Eye (tissue), 1 donor: ENCODE measurements around the gene MED22.
"Not testable (repeated sequence)": the region's sequence is repeated elsewhere in the genome, so short reads cannot be mapped to it uniquely, and the experiment has no call there.

ENCODE experiments used
- DNase-seq: peaks from one replicate; pipeline ENCODE4 v3.0.0-alpha.2; 2015

Gene MED22

GRCh38 chr9:133304158-133304470 is 43.8 kb downstream of the MED22 start:
- DNase-seq, result peak; percentile 20

- no peak for DNase-seq
Measured at GRCh38 chr9:133303266-133304157, 44.4 kb downstream of the MED22 start.

- no peak for DNase-seq
Measured at GRCh38 chr9:133301253-133302230, 46.4 kb downstream of the MED22 start.

GRCh38 chr9:133299996-133300395 is 47.9 kb downstream of the MED22 start:
- not testable (repeated sequence) for DNase-seq

- DNase-seq, result no peak
Measured at GRCh38 chr9:133294257-133294656, 53.7 kb downstream of the MED22 start.

GRCh38 chr9:133290751-133291302 is 57.1 kb downstream of the MED22 start:
- no peak for DNase-seq
